ENCODE results near the gene APC2.
"Not testable (repeated sequence)": the region's sequence is repeated elsewhere in the genome, so short reads cannot be mapped to it uniquely, and the experiment has no call there.

The APC2 gene

DNA sequence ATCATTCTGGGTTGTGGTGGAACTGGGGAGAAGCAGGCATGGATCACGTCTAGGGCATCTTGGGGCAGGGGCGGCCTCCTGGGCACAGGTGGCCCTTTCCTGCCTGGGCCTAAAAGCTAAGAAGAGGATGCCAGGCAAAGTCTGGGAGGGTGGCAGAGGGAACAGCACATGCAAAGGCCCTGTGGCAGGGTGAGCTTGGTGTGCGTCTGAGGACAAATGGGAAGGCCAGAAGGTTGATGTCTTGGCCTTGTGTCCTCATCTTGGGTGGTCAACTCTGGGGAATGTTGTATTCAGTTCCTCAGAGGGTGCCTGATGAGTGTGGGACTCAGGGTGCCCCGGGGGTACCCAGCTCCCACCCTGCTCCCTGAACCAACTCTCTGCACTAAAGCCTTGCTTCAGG is 68.5 kb downstream of the APC2 start:
- no peaks in the 10 kb centered on the region for H3K4me1 ChIP-seq (ENCODE audit: control insufficient read depth, insufficient read depth, low read length)
- no peak overlapping the region for H3K9ac ChIP-seq (ENCODE audit: low read length)
- H3K36me3 ChIP-seq (ENCODE audit: control insufficient read depth, insufficient read depth, low read length): no peaks in the 10 kb centered on the region
- H3K27me3 ChIP-seq (ENCODE audit: control insufficient read depth, insufficient read depth, low read length): peaks cover 37% of the 10 kb centered on the region
- no peak overlapping the region for H3K4me3 ChIP-seq (ENCODE audit: low read length)
- H3K9me3 ChIP-seq (ENCODE audit: control insufficient read depth, low read length): no peaks in the 10 kb centered on the region

- not testable (repeated sequence) for H3K9me3 ChIP-seq (ENCODE audit: control insufficient read depth, low read length); H3K4me3 ChIP-seq (ENCODE audit: low read length); H3K4me1 ChIP-seq (ENCODE audit: control insufficient read depth, insufficient read depth, low read length); H3K36me3 ChIP-seq (ENCODE audit: control insufficient read depth, insufficient read depth, low read length); H3K9ac ChIP-seq (ENCODE audit: low read length)
- H3K27me3 ChIP-seq (ENCODE audit: control insufficient read depth, insufficient read depth, low read length): peaks cover 41% of the 10 kb centered on the region
These were observed 69.9 kb downstream of the APC2 start for GRCh38 chr19:1519802-1520201.

GRCh38 chr19:1520203-1520780 is 70.4 kb downstream of the APC2 start:
- Histone ChIP-seq H3K9ac (ENCODE audit: low read length) (no peak overlapping the region), H3K4me3 (ENCODE audit: low read length) (no peak overlapping the region), H3K36me3 (ENCODE audit: control insufficient read depth, insufficient read depth, low read length) (no peaks in the 10 kb centered on the region), H3K27me3 (ENCODE audit: control insufficient read depth, insufficient read depth, low read length) (peaks cover 41% of the 10 kb centered on the region), H3K4me1 (ENCODE audit: control insufficient read depth, insufficient read depth, low read length) (no peaks in the 10 kb centered on the region), H3K9me3 (ENCODE audit: control insufficient read depth, low read length) (no peaks in the 10 kb centered on the region)

DNA sequence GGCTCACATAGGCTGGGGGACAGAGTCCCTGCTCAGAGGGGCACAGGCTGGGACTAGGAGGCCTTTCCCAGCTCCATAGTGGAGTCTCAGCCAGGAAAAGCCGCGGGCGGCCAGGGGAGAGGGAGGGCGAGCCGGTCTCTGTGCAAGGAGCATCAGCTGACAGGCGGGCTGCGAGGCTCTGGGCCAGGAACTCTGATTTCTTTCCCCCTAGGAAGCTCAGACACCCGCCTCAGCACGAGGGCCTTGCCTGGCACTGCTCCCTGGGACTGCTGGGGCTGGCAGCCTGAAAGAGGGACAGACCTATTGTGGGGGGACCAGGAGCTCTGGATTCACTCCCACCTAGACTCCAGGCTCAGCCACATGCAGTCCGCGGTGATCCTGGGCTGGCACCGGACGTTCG is 71.7 kb downstream of the APC2 start:
- Histone ChIP-seq H3K9me3 (ENCODE audit: control insufficient read depth, low read length) (no peaks in the 10 kb centered on the region), H3K9ac (ENCODE audit: low read length) (no peak overlapping the region), H3K4me1 (ENCODE audit: control insufficient read depth, insufficient read depth, low read length) (no peaks in the 10 kb centered on the region), H3K27me3 (ENCODE audit: control insufficient read depth, insufficient read depth, low read length) (peaks cover 47% of the 10 kb centered on the region), H3K36me3 (ENCODE audit: control insufficient read depth, insufficient read depth, low read length) (no peaks in the 10 kb centered on the region), H3K4me3 (ENCODE audit: low read length) (no peak overlapping the region)

GRCh38 chr19:1522061-1522460 is 72.1 kb downstream of the APC2 start:
- Histone ChIP-seq H3K36me3 (ENCODE audit: control insufficient read depth, insufficient read depth, low read length) (no peaks in the 10 kb centered on the region), H3K27me3 (ENCODE audit: control insufficient read depth, insufficient read depth, low read length) (peaks cover 47% of the 10 kb centered on the region), H3K4me3 (ENCODE audit: low read length) (no peak overlapping the region), H3K9ac (ENCODE audit: low read length) (no peak overlapping the region), H3K9me3 (ENCODE audit: control insufficient read depth, low read length) (no peaks in the 10 kb centered on the region), H3K4me1 (ENCODE audit: control insufficient read depth, insufficient read depth, low read length) (no peaks in the 10 kb centered on the region)

DNA sequence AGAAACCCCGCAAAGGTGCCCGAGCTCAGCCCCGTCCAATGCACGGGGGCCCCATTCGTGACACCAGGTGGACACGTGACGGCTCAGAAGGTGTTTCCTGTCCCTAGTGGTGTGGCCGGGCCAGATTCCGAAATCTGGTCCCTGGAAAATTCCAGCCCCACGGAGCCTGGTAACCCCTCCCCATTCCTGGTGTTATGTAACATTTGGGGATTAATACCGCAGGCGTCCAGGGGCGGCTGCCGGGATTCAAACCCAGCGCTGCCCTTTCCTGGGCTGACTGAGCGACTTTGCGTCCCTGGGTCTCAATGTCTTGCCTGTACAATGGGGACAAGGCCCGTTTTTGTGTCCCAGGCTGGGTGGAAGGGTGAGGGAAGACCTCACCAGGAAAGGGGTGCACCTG is 72.9 kb downstream of the APC2 start:
- peaks cover 47% of the 10 kb centered on the region for H3K27me3 ChIP-seq (ENCODE audit: control insufficient read depth, insufficient read depth, low read length)
- no peak overlapping the region for H3K4me3 ChIP-seq (ENCODE audit: low read length)
- no peak overlapping the region for H3K9ac ChIP-seq (ENCODE audit: low read length)
- no peaks in the 10 kb centered on the region for H3K9me3 ChIP-seq (ENCODE audit: control insufficient read depth, low read length)
- no peaks in the 10 kb centered on the region for H3K4me1 ChIP-seq (ENCODE audit: control insufficient read depth, insufficient read depth, low read length)
- no peaks in the 10 kb centered on the region for H3K36me3 ChIP-seq (ENCODE audit: control insufficient read depth, insufficient read depth, low read length)

Data from mucosa of stomach (tissue), 1 donor.